C4-2B (cell line): ENCODE data around the gene PRKCE.

Experiments
- H3K27ac ChIP-seq: fragments of 450-650 bp; 2 replicates; pipeline ENCODE4 v1.5.1; 2017
- ZFX ChIP-seq: fragments of 450-650 bp; IDR thresholded peaks from 2 replicates; pipeline ENCODE4 v1.6.1; 2017
- TF ChIP-seq, protein P1 (sequence below): fragments of 450-650 bp; conservative IDR thresholded peaks from 2 replicates; pipeline ENCODE4 v1.5.1; 2017; ENCODE audit warnings: mild to moderate bottlenecking

Gene PRKCE

DNA sequence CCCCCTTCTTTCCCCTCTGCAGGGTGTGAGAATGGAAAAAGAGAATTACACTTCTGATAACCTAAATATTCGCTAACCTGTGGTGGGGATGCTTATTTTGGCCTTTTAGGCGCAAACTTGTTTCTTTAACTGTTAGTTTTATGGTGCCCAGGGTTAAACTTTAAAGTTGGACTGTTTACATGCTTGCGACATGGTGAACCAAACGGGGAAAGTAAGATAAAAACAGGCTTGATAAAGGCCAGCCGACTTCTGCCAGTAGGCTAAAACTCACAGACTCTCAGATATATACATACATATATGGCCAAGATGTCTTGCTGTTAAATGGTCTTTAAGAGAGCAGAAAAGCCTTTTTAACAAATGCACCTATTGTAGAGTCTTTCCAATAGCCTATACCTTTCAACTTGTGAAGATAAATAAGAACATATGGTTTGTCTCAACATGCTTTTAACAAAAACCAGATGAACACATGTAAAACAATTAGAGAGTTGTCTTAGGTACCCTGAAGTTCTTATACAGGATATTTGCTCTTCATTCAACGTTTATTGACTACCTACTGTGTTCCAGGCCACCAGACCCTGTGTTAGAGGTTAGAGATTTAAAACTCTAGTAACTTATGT is 29.0 kb downstream of the PRKCE start:
- TF ChIP-seq ZFX: no peak
- TF ChIP-seq, protein P1, sequence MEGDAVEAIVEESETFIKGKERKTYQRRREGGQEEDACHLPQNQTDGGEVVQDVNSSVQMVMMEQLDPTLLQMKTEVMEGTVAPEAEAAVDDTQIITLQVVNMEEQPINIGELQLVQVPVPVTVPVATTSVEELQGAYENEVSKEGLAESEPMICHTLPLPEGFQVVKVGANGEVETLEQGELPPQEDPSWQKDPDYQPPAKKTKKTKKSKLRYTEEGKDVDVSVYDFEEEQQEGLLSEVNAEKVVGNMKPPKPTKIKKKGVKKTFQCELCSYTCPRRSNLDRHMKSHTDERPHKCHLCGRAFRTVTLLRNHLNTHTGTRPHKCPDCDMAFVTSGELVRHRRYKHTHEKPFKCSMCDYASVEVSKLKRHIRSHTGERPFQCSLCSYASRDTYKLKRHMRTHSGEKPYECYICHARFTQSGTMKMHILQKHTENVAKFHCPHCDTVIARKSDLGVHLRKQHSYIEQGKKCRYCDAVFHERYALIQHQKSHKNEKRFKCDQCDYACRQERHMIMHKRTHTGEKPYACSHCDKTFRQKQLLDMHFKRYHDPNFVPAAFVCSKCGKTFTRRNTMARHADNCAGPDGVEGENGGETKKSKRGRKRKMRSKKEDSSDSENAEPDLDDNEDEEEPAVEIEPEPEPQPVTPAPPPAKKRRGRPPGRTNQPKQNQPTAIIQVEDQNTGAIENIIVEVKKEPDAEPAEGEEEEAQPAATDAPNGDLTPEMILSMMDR: no peak

DNA sequence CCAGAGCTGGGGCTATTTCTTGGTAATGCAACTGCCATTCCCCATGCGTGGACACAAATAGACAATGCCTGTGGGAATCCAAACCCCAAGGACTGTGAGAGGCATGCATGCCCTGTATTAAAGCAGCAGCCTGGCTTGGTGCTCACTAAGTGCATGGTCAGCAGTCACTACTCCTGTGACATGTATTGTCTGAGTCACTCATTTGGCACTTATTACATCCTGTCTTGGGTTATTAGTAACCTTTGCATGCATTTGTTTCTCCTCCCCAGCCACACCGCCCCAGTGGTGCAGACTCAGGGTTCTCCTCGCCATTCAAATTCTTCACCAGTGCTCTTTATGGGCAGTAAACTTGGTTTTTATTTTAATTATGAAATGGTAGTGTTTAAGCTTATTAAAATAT is 30.2 kb downstream of the PRKCE start:
- no peak overlapping the region for H3K27ac ChIP-seq
- no peak for TF ChIP-seq ZFX
- TF ChIP-seq, protein P1: no peak

More for the DNA sequence above, 29.0 kb downstream of the PRKCE start:
- H3K27ac ChIP-seq: no peak overlapping the region

DNA sequence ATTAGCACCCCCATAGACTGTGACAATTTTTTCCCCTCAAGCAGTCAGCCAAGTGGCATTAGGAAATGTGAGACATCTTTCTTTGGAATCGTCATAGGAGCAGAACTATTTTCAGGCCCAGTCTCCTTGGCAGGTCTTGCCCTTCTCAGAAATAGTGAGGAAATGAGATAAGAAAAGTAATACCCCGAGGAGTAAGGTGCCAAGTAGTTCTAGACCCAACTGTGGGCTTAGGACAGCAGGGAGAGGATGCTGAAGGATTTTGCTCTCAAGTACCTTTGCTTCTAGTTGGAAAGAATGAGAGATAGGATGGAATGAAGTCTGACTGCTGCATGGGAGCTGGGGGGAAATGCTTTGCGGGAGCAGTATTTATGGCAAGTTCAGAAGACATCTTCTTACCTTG is 31.8 kb downstream of the PRKCE start:
- no peak for TF ChIP-seq ZFX
- TF ChIP-seq, protein P1: no peak
- H3K27ac ChIP-seq: no peak overlapping the region

DNA sequence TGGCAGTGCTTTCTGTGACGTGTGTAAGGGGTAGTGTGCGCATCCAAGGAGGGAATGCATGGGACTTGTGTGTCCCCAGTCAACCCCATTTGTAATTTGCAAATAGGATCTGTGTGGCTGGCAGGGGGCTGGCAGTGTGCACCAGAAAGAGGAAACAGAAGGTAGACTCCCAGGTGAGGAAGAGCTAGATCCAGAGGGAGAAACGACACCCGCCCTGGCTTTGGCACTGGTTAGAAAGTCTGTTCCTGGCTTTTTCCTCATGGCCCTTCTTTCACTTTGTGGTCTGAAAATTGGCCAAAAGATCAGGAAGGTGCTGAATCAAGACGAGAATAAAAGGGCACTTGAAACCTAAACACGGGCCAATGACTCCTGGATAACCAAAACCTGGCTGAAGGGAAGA is 33.3 kb downstream of the PRKCE start:
- TF ChIP-seq, protein P1: no peak
- TF ChIP-seq ZFX: no peak
- H3K27ac ChIP-seq: no peak overlapping the region

DNA sequence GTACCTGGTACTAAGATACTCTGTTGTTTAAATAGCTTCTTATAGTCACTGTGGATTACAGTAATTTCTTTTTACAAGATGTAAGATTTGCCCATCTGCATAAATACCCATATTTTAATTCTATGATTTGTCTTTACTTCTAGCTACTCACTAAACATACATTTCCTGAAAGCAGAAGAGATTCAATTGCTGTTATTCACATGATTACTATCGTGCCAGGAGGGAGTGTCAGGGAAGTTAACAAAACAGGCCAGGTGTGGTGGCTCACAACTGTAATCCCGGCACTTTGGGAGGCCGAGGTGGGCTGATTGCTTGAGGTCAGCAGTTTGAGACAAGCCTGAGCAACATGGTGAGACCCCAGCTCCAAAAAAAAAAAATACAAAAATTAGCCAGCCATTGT is 33.8 kb downstream of the PRKCE start:
- H3K27ac ChIP-seq: no peak overlapping the region
- no peak for TF ChIP-seq ZFX
- TF ChIP-seq, protein P1: no peak

DNA sequence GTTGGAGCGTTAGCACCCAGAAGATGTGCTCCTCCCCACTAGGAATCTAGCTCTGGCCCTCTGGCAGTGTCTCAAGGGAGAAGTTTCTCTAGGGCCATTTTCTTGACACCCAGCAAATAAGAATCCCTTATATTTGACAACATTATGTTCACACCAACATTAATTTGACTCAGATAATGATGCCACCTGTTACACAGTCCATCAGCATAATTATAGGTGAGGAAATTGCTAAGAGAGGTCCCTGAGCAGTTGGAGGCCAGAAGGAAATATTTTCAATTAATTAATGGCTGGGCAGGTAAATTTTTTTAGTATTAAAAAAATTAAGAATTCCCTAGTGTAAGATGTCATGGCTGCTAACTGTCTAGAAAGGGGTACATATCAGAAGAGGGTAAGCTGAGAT is 36.5 kb downstream of the PRKCE start:
- no peak overlapping the region for H3K27ac ChIP-seq

DNA sequence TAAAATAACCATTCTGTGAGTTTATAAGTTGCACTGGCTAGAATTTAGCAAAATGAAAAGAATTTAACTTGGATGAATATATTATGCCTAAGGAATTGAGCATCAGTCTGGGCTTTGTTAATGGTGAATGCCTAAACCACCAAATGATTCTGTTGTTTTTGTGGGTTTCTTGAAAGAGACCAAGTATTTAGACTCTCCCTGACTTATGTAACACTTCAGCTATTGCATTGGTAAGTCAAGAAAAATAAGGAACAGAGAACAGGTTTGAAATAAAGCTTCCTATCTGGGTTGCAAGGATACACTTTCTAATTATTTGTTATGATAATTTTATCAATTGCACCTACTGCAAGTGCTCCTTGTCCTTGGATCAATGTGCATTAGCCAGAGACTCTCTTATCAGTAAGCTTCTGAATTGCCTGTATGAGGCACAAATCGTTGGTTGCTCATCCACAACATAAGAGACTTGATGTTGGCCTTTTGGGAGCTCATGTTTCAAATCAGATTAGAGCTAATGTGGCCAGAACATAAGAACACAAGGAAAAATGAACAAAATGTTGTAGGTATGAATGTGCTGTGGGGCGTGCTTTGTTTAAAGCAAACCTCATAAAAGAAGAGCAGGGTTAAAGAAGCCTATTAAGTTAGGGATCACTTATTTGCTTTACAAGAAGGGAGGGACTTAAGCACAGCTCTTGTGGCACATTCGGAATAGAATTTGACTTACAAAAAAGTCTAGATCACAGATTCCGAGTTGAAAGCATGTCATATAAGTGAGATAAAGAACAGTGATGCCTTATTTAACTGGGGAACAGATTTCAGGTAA is 37.2 kb downstream of the PRKCE start:
- no peak overlapping the region for H3K27ac ChIP-seq
- TF ChIP-seq, protein P1: no peak
- TF ChIP-seq ZFX: no peak

More for the DNA sequence above, 36.5 kb downstream of the PRKCE start:
- TF ChIP-seq ZFX: no peak
